GM21526 (cell line): ENCODE data around the gene POLRMT.

Experiments used
- ATAC-seq: cut with Tn5 transposase; IDR thresholded peaks from one replicate; pipeline ENCODE4 v1.9.1; 2021; ENCODE audit warnings: moderate library complexity; ENCODE audit not compliant: unreplicated experiment, low FRiP score

The POLRMT gene

DNA sequence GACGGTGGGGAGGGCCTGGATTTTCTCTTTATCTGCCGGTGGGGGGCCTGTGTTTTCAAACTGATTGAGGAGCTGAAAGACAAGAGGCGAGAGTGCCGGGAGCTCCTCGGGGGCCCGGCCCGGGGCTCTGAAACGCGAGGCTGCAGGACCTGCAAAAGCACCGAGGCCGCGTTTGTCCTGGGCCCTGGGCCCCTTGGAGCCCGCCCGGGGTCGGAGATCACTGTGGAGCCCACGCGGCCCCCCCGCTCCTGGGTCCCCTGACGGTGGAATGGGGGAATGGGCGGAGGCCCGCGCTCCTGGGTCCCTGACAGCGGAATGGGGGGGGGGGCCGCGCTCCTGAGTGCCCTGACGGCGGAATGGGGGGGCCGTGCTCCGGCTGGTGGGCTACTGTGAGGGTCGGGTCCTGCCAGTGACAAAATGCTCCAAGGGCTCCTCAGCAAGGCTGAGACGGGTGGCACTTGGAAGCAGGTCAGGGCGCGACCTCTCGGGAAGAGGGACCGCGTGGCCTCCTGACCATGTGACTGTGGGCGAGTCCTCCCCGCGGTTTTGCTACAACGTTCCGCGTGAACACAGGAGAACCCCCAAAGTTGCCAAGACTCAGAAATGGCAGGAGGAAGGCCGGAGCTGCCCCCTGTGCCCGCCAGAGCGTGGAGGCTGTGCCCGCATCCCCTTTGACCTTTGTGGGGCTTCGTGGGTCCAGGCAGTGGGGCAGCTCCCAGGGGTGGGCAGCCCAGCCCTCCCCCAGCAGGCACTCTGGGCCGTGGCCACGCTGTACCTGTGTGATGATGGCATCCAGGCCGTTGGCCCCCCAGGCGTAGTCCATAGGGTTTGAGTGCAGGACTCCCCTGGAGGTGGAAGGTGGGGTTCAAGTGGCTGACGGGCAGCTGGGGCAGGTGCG, 15.8 kb upstream of the POLRMT start:
- no peak for ATAC-seq

DNA sequence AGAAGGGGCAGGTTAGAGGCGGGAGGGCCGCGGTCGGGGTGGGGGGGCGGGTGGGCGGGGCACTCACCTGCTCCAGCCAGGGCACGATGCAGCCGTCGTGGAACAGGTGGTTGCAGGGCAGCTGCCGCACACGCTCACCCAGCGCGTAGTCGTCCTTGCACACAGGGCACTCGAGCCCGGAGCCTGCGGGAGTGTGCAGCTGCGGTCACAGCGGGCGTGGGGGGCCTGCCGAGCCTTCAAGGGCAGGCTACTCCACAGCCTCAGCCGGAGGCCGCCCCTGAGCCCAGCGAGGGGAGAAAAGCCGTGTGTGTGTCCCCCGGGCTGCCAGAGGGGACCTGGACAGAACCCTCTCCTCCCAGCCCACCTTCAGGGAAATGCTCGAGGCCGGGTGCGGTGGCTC, 15.0 kb upstream of the POLRMT start:
- ATAC-seq = no peak

DNA sequence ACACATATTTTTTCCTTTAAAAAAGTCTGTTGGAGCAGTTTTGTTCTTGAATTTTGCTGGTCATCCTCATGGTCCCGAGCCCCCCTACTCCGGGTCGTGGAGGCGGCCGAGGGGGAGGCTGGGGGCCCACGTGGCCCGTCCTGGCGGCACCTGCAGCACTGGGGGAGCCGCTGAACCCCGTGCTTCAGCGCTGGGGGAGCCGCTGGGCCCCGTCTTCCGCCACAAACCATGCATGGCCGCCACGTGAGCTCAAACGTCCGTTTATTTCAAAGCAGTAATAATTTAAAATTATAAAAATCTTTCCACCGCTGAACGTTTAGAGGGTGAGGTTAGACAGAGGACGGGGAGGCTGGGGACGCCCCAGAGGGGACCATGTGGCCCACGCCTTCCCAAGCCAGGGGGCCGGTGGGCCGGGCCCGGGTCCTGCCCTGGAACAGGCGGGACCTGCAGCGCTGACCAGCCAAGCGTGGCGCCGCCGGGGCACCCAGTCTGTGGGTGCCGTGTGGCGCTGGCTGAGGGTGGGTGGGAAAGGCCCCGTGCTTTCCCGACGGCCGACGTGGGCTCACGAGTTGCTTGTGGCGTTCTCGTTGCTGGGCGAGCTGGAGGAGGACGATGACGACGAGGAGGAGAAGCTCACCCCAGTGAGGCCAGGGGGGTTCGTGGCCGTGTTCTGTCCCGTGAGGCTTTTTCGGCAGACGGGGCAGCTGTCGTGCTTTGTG, 14.4 kb upstream of the POLRMT start:
- ATAC-seq = no peak

DNA sequence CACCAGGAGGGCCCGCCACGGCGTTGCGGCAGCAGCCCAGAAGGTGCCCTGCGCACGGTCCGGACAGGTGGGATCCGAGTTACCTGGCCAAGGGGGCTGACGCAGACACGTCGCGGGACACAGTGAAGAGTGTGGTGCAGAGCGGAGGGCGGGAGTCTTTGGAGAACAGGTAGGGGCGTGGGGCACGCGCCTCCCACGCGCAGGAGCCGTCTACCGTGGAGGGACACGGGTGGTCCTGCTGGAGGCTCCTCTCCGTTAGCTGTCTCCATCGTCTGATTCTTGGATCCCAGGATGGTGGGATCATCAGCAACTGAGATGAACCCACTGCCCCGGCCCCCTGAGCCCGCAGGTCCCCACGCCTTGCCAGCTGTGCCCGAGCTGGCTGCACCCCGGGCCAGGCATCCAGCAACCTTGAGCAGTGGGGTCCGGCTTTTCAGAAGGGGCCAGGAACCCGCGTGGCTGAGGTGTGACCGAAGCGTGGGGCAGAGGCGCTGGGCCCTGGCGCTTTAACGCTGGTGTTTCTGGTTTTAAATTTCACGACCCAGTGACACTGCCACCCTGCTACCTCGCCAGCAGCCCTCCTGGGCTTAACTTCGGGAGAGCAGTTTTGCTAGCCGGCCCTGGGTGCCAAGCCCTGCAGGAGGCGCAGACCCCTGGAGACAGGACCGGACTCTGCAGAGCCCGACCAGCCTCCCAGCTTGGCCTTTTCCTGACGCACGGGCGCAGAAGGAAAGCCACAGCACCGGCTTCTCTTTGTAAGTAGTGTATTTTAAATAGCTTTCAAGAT, 13.6 kb upstream of the POLRMT start:
- no peak for ATAC-seq

DNA sequence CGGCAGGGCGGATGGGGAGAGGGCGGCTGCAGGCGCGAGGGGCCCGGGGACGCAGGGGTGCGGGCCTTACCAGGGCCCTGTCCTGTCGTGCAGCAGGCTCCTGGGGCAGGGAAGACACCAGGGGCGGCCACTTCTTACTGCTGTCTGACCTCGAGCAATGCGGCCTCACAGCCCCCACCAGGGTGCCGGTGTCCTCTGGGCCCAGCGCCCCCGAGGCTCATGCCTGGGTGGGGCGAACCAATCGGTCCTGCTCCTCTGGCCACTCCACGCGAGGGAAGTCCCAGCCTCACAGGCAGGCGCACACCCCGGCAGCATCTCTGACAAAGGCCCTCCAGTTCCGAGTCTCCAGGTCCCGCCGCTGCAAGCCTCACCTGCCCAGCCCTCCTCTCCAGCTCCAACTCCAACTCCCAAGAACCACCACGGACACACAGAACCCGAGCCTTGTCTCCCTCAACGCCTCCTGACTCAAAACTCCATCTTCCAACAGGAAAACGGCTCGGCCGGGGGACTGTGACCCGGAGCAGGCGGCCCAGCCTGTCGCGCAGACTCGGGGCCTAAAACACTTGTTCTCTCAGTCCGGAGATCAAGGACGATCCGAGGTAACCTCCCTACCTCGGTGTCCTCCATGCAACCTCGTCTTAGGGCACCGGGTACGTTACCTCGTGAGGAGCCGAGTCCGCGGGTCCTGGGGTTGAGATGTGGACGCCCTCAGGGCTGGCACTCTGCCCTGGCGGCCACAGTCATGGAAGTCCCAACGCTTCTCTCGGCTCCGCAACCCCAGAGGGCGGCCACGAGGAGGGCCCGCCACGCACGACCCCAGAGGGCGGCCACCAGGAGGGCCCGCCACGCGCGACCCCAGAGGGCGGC, 12.8 kb upstream of the POLRMT start:
- no peak for ATAC-seq

DNA sequence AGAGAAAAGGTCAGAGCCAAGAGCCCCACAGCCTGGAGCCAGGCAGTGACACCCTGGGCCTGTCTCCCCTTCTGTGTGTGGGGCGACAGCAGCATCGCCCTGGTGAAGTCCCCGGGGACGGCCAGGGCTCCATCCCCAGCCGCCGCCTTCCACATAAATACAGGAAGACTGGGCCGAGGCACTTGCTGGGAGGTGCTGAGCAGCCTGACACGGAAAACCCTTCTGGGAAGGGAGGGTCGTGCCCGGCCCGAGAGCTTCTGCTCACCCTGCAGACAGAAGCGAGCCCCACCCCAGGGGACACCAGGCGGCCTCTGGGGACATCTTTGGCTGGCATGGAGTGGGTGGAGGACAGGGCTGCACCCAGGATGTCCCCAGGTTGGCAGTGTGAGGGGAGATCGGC, 11.5 kb upstream of the POLRMT start:
- no peak for ATAC-seq

DNA sequence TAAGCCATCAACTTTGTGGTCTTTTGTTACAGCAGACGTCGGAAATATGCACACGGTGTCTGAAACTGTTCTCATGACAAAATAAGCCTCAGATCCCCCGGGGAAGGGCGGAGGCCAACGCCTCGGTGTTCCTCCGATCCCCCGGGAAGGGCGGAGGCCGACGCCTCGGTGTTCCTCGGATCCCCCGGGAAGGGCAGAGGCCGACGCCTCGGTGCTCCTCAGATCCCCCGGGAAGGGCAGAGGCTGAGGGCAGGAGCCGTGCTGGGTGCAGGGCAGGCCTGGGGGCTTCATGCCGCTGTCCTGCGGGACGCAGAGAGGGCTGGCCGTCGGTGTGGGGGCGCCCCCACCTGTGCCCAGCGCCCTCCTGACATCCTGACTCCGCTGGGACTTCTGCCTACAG, 11.0 kb upstream of the POLRMT start:
- ATAC-seq = no peak

DNA sequence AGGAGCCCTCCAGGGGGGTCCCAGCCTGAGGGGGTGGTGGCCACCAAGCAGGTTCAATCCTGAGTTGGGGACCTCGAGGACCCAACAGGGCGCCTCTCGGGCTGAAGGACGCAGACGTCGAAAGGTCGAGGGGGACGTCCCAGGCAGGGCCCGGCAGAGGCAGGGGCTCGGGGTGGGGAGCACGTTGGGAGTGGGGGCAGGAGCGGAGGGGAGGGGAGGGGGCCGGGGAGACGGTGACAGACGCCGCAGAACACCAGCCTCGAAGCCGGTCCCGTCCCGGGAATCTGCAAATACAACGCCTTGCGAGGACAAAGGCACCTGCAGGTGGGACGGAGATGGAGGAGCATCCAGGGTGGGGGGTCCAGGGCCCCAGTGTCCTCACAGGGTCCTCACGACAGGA, 10.4 kb upstream of the POLRMT start:
- ATAC-seq = no peak

DNA sequence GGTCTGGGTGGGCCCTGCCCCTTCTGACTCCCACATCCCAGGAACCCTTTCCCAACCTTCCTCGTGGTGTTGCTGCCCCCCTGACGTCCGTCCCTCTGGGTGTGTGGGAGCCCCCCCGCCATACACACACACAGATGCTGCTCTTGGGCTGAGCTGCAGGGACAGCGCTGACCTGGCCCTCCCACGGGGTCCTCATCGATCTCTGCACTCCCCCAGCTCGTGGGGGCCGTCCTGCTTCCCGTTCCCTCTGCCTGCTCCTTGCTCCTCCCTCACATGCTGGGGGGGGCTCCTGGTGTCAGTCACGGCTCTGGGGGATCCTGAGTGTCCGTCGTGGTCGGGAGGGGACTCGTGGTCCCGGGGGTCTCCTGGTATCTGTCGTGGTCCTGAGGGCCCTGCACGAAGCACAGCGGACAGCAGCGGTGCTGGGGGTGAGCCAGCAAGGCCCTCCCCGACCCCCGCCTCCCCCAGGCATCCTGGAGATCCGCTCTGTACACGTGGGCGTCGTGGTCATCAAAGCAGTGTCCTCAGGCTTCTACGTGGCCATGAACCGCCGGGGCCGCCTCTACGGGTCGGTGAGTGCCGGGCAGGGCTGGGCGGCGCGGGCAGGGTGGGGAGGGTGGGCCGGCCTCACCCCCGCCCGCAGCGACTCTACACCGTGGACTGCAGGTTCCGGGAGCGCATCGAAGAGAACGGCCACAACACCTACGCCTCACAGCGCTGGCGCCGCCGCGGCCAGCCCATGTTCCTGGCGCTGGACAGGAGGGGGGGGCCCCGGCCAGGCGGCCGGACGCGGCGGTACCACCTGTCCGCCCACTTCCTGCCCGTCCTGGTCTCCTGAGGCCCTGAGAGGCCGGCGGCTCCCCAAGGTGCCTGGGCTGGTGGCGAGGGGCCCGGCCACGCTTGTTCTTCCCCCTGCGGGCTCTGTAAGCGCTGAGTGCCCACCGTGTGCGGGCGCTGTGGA, 9.7 kb upstream of the POLRMT start:
- no peak for ATAC-seq

DNA sequence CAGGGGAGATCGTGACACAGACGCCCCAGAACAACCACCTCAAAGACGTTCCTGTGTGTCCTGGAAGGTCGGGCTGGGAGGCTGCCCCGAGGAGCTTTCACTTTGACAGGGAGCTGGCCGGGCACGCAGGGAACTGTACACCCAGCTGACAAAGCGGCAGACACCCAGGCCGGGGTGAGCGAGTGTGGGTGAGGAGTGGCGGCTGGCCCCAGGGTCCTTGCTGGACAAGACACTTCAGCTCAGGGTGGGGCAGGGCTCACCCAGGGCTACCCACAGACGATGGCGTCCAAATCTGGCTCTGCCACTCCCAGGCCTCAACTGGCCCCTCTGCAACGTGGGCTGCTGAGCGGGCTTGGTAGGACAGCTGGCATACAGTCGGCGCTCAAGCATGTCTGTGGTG, 8.4 kb upstream of the POLRMT start:
- ATAC-seq = no peak

DNA sequence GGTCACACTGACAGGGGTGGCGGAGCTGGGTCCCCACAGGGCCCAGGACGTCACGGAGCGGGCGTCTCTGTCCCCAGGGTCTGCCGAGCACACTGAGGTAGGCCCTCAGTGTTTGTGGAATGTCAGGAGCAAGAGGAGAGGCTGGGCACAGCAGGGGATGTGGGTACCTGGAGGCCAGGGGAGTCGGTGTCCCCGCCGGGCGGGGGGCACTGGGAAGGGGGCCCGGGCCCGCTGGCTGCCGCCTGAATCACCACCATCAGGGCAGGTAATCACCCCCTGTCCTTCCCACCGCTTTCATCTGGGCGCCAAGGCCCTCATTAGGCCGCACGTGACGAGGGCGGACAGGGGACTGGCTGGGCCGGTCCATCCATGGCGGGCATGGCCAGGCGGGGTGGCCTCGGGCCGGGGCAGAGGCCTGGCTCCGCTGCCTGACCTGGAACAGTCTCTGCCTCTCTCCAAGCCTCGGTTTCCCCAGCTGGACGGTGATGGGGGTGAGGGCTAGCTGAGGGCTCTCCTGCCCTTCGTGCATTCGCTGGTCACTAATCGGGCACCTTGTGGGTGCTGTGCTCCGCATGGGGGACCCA, 7.4 kb upstream of the POLRMT start:
- ATAC-seq = no peak

DNA sequence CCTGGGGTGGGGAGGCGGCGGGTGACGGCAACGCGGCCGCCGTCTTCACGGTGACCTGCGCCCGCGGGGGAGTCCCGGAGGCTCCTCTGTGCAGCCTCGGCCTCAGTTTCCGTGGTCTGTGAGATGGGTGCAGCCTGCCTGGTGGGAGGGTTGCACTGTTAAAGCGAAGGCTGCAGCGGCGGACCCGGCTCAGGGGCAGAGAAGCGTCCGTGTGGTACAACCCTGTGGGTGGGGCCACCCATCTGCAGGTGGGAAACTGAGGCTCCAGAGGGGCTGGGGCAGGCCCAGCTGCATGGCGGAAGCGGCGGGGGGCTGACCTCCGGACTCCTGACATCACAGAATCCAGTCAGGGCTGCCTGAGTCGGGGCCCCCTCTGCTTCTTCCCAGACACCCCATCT, 6.8 kb upstream of the POLRMT start:
- peak; percentile 2 for ATAC-seq

DNA sequence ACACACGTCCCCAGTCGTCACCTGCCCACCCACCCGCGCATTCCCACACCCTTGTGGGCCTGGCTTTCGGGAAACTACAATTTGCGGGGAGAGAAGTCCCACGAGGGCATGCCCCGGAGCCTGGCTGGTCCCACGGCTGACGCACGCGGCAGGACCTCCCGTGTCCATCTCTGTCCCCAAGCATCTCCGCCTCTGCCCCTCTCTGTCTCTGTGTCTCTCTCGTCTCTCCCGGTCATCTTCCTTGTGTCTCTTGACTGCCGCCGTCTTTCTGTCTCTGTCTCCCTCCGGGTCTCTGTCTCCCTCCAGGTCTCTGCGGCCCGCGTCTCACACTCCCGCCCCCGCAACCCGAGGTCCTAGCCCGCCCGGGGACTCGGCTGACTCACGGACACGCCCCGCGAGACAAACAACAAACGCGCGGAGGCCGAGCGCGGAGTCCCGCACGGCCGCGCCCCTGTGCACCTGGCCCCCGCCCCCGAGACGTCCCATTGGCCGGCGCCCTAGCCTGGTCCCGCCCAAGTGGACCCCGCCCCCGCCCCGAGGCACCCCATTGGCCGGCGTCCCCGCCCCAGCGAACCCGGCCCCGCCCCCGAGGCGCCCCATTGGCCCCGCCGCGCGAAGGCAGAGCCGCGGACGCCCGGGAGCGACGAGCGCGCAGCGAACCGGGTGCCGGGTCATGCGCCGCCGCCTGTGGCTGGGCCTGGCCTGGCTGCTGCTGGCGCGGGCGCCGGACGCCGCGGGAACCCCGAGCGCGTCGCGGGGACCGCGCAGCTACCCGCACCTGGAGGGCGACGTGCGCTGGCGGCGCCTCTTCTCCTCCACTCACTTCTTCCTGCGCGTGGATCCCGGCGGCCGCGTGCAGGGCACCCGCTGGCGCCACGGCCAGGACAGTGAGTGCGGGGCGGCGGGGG, 6.2 kb upstream of the POLRMT start, which contains the start of gene FGF22:
Gene FGF22, plus strand, starts transcription at position 627 of the 908 bp plus-strand sequence. Its CDS starts 47 bp downstream, at position 674.
- peak; percentile 42 for ATAC-seq

DNA sequence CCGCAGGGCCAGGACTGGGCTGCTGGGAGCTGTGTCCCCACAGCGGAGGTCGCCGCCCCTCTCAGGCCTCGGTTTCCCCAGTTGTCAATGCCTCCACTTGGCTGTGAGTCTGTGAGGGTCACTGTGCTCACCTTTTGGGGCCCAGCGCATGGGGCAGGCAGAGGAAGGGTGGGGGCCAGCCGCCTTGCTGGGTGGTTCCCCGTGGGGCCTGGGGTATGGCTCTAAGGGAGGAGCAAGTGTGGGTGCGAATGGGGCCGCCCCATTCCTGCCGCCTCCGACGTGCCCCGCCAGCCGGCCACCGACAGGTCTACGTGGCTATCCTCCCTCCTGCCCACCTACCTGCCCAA, 5.5 kb upstream of the POLRMT start:
- no peak for ATAC-seq

DNA sequence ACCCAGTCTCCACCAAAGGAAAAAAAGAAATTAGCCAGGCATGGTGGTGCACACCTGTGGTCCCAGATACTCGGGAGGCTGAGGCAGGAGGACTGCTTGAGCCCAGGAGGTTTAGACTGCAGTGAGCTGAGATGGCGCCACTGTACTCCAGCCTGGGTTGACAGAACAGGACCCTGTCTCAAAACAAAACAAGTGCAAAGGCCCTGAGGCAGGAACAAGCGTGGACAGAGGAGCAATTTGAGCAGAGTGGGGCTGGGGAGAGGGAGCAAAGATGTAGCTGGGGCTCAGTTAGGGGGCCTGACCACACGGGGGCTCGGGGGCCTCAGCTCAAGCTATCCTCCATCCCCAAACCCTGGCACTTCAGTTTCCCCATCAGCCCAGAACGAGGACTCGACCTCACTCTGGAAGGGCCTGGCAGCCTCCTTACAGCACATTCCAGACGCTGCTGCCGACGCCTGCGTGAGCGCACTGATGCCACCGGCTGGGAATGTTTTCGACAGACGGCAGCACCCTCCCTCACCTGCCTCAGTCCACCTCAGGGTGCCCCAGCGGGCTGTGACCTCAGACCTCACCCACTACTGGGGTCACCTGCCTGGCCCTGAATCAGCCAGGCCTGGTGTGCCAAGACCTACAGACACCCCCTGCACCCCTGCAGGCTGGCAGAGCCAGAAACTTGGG, 1.8 kb upstream of the POLRMT start:
- no peak for ATAC-seq

DNA sequence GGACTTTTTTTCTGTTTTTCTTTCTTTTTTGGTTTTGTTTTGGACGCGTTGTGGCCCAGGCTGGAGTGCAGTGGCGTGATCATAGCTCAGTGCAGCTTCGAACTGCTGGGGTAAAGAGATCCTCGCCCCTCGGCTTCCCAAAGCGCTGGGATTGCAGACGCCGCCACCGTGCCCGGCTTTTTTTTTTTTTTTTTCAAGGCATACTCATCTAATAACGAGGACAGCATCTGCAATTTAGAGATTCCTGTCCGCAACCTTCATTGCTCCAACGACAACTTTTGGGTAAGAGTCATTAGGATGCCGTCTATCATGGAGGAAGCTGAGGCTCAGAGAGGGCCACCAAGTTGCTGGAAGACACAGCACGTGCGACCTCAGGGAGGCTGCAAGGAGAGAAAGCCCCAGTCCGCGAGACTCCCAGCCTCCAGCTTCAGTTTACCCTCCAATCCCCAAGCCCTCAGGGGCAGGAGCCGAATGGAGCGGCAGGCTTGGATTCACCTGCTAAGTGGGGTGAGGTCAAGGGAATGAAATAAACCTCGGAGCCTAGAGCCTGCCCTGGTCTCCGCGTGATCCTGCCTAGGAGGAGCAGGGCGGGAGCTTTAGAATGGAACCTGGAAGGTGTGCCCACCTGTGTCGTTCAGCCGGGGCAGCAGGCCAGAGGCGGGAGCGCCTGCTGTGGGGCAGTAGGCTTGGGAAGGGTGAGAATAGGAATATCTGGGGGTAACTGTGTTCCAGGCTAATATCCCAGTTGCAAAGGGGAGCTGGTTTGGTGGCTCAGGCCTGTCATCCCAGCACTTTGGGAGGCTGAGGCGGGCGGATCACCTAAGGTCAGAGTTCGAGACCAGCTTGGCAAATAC, 676 bp upstream of the POLRMT start:
- ATAC-seq = no peak
